Epithelial cell of esophagus (primary cell): ENCODE results near the gene CASZ1.

Source experiments
- DNase-seq: peaks from one replicate; pipeline ENCODE4 v3.0.0; 2010; ENCODE audit warnings: low read depth
- H3K4me3 ChIP-seq: 2 replicates; pipeline ENCODE4 v1.5.1; 2011; ENCODE audit warnings: mild to moderate bottlenecking, low read length, control low read depth
- TF ChIP-seq, protein P1 (sequence below): IDR thresholded peaks from 2 replicates; pipeline ENCODE4 v1.5.1; 2011; ENCODE audit warnings: low read depth, mild to moderate bottlenecking, low read length, control low read depth, inconsistent platforms; ENCODE audit not compliant: insufficient read depth; ENCODE audit errors: missing control alignments

The CASZ1 gene

DNA sequence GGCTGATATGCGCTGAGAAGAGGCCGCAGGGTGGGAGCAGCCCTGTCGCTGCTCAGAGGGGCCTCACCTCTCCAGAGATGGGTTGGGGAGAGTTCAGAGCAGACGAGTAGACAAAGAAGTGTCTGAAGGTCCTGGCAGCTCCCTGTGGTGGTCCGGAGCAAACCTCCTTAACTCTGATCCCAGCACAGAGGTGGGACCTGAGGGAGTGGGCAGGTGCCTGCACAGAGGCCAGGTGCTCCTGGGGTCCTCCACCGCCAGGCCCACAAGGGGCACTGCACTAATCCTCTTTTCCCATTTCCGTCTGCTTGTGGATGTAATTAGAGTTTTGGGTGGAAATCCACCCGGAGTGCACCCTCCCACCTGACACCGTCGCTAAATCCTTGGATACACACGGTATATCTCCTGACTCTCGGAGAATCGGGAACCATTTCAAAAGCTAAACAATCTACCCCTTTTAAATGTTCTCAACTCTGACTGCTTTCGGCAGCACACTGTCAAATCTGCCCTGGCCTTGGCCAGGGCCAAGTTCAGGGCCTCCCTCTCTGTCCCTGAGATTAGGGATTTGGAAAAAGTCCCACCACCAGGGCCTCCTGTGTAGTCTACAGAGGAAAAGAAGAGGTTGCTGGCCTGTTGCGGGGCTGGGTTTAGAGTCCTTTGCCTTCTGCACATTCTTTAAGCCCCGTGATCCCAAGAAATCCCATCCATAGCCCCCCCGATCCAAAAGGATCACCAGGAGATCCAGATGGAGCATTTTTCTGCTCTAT, 22.4 kb downstream of the CASZ1 start:
- H3K4me3 ChIP-seq = no peak overlapping the region
- no peak for DNase-seq
- TF ChIP-seq, protein P1, sequence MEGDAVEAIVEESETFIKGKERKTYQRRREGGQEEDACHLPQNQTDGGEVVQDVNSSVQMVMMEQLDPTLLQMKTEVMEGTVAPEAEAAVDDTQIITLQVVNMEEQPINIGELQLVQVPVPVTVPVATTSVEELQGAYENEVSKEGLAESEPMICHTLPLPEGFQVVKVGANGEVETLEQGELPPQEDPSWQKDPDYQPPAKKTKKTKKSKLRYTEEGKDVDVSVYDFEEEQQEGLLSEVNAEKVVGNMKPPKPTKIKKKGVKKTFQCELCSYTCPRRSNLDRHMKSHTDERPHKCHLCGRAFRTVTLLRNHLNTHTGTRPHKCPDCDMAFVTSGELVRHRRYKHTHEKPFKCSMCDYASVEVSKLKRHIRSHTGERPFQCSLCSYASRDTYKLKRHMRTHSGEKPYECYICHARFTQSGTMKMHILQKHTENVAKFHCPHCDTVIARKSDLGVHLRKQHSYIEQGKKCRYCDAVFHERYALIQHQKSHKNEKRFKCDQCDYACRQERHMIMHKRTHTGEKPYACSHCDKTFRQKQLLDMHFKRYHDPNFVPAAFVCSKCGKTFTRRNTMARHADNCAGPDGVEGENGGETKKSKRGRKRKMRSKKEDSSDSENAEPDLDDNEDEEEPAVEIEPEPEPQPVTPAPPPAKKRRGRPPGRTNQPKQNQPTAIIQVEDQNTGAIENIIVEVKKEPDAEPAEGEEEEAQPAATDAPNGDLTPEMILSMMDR = no peak

DNA sequence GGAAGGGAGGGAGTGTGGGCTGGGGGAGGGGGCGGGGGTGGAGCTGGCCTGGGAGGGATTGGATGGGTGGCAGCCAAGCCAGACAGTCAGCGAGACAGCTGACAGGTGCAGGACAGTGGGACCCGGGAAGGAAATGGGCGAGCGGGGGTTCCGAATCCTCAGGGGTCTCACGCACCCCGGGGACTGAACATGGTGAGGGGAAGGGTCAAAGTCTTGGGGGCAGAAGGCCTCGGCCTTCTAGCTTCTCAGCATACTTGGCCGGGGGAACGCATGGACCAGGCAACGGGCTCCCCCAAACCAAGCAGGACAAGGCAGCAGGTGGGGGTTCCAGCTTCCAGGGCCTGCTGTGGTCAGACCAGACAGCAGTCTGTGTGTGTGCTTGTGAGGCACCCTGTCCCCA, 23.1 kb downstream of the CASZ1 start:
- TF ChIP-seq, protein P1 = no peak
- H3K4me3 ChIP-seq = no peak overlapping the region
- DNase-seq = no peak

GRCh38 chr1:10772711-10773110, 23.7 kb downstream of the CASZ1 start:
- TF ChIP-seq, protein P1 = no peak
- no peak for DNase-seq
- no peak overlapping the region for H3K4me3 ChIP-seq

DNA sequence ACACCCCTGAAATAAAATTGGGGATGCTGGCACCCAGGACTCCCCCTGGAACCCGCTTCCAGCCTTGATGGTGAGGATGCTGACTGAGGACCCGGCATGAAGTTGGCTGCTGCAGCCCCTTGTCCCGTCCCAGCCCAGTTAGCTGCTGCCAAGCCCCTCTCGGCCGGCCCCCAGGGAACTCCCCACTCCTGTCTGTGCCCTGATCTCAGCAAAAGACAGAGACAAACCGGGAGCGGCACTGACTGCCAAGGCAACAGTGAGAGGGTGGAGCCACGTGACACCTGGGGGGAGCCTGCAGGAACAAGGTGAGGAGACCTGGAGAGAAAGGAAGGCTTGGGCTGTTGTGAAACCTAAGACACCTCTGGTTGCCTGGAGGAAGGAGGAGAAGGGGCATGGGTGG, 24.7 kb downstream of the CASZ1 start:
- H3K4me3 ChIP-seq = no peak overlapping the region
- TF ChIP-seq, protein P1 = no peak
- no peak for DNase-seq

- TF ChIP-seq, protein P1 = no peak
- no peak for DNase-seq
- H3K4me3 ChIP-seq = no peak overlapping the region
Observed at GRCh38 chr1:10768552-10768951, 27.9 kb downstream of the CASZ1 start.

DNA sequence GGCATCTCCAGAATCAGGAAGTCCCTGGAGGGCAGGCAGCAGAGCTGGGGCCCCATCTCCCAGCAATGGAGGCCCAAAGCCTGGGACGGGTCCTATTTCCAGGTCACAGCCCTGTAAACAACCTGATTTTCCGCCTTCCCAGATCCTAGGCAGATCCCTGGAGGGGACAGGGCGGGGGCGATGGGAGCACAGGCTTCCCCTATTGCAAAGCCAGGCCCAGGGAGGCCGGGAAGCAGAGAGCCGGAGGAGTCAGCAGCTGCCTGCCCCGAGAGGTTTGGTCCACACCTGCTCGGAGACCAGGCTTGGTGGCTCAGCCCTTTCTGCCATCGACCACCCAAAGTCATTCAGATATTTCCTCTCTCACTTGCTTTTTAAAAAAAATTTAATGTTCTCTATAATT, 29.2 kb downstream of the CASZ1 start:
- H3K4me3 ChIP-seq = no peak overlapping the region
- DNase-seq = no peak
- TF ChIP-seq, protein P1 = no peak
